C4-2B (cell line): ENCODE results near the gene PRAMEF9.

Experiments used
- ZFX ChIP-seq: fragments of 450-650 bp; IDR thresholded peaks from 2 replicates; pipeline ENCODE4 v1.6.1; 2017
- TF ChIP-seq, protein P1 (sequence below): fragments of 450-650 bp; conservative IDR thresholded peaks from 2 replicates; pipeline ENCODE4 v1.5.1; 2017; ENCODE audit warnings: mild to moderate bottlenecking

DNA sequence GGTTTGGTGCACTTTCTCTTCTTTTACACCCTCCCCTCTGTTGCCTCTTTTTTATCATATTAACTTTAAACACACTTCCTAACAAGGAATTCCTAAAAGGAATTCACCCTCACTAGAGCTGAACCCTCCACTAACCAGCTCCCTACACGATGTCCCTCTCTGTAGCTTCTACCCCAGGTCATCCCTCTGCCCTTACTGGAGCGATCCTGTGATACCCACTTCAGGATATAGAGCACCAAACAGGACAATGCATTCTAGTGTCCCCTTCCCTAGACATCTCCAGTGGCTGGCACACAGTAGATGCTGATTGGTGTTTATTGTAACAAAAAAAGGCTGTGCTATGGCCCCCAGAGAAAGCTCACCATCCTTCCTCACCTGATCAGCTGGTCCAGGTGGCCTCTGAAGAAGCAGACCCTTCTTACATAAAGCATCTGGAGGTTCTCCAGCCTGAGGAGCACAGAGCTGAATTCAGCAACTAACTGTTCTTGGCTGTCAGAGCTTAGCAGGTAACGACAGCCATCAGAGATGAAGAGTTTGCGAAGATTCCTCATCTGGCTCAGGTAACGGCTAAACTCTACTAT lies 52.9 kb downstream of the PRAMEF9 start:
- TF ChIP-seq, protein P1, sequence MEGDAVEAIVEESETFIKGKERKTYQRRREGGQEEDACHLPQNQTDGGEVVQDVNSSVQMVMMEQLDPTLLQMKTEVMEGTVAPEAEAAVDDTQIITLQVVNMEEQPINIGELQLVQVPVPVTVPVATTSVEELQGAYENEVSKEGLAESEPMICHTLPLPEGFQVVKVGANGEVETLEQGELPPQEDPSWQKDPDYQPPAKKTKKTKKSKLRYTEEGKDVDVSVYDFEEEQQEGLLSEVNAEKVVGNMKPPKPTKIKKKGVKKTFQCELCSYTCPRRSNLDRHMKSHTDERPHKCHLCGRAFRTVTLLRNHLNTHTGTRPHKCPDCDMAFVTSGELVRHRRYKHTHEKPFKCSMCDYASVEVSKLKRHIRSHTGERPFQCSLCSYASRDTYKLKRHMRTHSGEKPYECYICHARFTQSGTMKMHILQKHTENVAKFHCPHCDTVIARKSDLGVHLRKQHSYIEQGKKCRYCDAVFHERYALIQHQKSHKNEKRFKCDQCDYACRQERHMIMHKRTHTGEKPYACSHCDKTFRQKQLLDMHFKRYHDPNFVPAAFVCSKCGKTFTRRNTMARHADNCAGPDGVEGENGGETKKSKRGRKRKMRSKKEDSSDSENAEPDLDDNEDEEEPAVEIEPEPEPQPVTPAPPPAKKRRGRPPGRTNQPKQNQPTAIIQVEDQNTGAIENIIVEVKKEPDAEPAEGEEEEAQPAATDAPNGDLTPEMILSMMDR = no peak
- TF ChIP-seq ZFX = no peak
